H7 (cell line): Measurements from ENCODE around the gene RABAC1. TPM values are rescaled to one million over a fixed set of nuclear protein-coding genes. Genes with fewer than 3 reads are reported as not detected.

Experiments used
- DNase-seq: peaks from one replicate; pipeline ENCODE4 v3.0.0; 2012
- H3K27me3 ChIP-seq: 2 replicates; pipeline ENCODE4 v1.6.0; 2011; ENCODE audit warnings: mild to moderate bottlenecking, low read length; ENCODE audit not compliant: control insufficient read depth, insufficient read depth
- H3K36me3 ChIP-seq: replicated peaks from 2 replicates; pipeline ENCODE4 v1.5.1; 2011; ENCODE audit warnings: low read length; ENCODE audit not compliant: control insufficient read depth, insufficient read depth
- H3K4me3 ChIP-seq: 2 replicates; pipeline ENCODE4 v1.5.1; 2011; ENCODE audit warnings: low read depth, mild to moderate bottlenecking, control low read depth, low read length, moderate library complexity; ENCODE audit not compliant: insufficient read depth
- total RNA-seq: library from RNA; depleted of rRNA; stranded (reverse); fragments of >200 nt; shearing (Covaris generic); gene quantifications from 2 replicates; pipeline ENCODE4 v1.2.3, GENCODE V29; 2014

RABAC1 gene
- total RNA-seq, 1 experiment from 2014 or later = 163 TPM

GRCh38 chr19:41969772-41970458 lies 10.8 kb upstream of the RABAC1 start:
- Histone ChIP-seq H3K36me3 (no peaks in the 10 kb centered on the region; the same call in 1 of the 2 replicates), H3K4me3 (no peak overlapping the region), H3K27me3 (no peaks in the 10 kb centered on the region)
- no peak for DNase-seq

GRCh38 chr19:41968751-41969595 lies 9.9 kb upstream of the RABAC1 start:
- Histone ChIP-seq H3K27me3 (no peaks in the 10 kb centered on the region), H3K4me3 (no peak overlapping the region), H3K36me3 (no peaks in the 10 kb centered on the region; the same call in 1 of the 2 replicates)
- peak; percentile 46 for DNase-seq

GRCh38 chr19:41967054-41967783 lies 8.1 kb upstream of the RABAC1 start:
- no peak for DNase-seq
- H3K4me3 ChIP-seq = no peak overlapping the region
- no peaks in the 10 kb centered on the region for H3K36me3 ChIP-seq
- no peaks in the 10 kb centered on the region for H3K27me3 ChIP-seq

- Histone ChIP-seq H3K4me3 (no peak overlapping the region), H3K36me3 (no peaks in the 10 kb centered on the region), H3K27me3 (no peaks in the 10 kb centered on the region)
- DNase-seq = no peak
These were observed 6.0 kb upstream of the RABAC1 start for GRCh38 chr19:41965106-41965505.

- no peak overlapping the region for H3K4me3 ChIP-seq
- no peaks in the 10 kb centered on the region for H3K27me3 ChIP-seq
- no peak for DNase-seq
- peaks cover 1% of the 10 kb centered on the region for H3K36me3 ChIP-seq
These were observed 1.9 kb upstream of the RABAC1 start for GRCh38 chr19:41960973-41961372.

GRCh38 chr19:41958367-41959055 lies 610 bp downstream of the RABAC1 start:
- Histone ChIP-seq H3K27me3 (no peaks in the 10 kb centered on the region), H3K4me3 (peak overlapping the region; percentile 92), H3K36me3 (peaks cover 1% of the 10 kb centered on the region)
- DNase-seq = peak; percentile 99

- Histone ChIP-seq H3K36me3 (peaks cover 1% of the 10 kb centered on the region), H3K27me3 (no peaks in the 10 kb centered on the region), H3K4me3 (peak overlapping the region; percentile 92)
- peak; percentile 96 for DNase-seq
These were observed 1.2 kb downstream of the RABAC1 start for GRCh38 chr19:41957838-41958366.

- Histone ChIP-seq H3K4me3 (no peak overlapping the region), H3K27me3 (no peaks in the 10 kb centered on the region), H3K36me3 (peaks cover 1% of the 10 kb centered on the region)
- peak; percentile 39 for DNase-seq
These were observed 1.8 kb downstream of the RABAC1 start for GRCh38 chr19:41957161-41957837.

GRCh38 chr19:41956621-41957020 lies 2.5 kb downstream of the RABAC1 start:
- peaks cover 1% of the 10 kb centered on the region for H3K36me3 ChIP-seq
- no peaks in the 10 kb centered on the region for H3K27me3 ChIP-seq
- DNase-seq = peak; percentile 37
- H3K4me3 ChIP-seq = no peak overlapping the region

- Histone ChIP-seq H3K27me3 (no peaks in the 10 kb centered on the region), H3K4me3 (no peak overlapping the region), H3K36me3 (peaks cover 1% of the 10 kb centered on the region)
- DNase-seq = no peak
These were observed 3.6 kb downstream of the RABAC1 start for GRCh38 chr19:41955521-41955920.

- H3K27me3 ChIP-seq = no peaks in the 10 kb centered on the region
- H3K4me3 ChIP-seq = peak overlapping the region; percentile 29; the same call in 1 of the 2 replicates
- H3K36me3 ChIP-seq = no peaks in the 10 kb centered on the region; the same call in none of the 2 replicates
- peak; percentile 96 for DNase-seq
These were observed 7.4 kb downstream of the RABAC1 start for GRCh38 chr19:41951686-41952172.

GRCh38 chr19:41947091-41947490 lies 12.0 kb downstream of the RABAC1 start:
- DNase-seq = no peak
- Histone ChIP-seq H3K27me3 (no peaks in the 10 kb centered on the region), H3K36me3 (no peaks in the 10 kb centered on the region), H3K4me3 (no peak overlapping the region)

GRCh38 chr19:41945135-41945766 lies 13.9 kb downstream of the RABAC1 start:
- Histone ChIP-seq H3K27me3 (peaks cover 15% of the 10 kb centered on the region), H3K36me3 (no peaks in the 10 kb centered on the region), H3K4me3 (no peak overlapping the region)
- DNase-seq = no peak
